Measurements from ENCODE around the gene NHEJ1.
A peak's percentile ranks its signal among the peaks of the same experiment; 100 is the strongest.

The NHEJ1 gene

DNA sequence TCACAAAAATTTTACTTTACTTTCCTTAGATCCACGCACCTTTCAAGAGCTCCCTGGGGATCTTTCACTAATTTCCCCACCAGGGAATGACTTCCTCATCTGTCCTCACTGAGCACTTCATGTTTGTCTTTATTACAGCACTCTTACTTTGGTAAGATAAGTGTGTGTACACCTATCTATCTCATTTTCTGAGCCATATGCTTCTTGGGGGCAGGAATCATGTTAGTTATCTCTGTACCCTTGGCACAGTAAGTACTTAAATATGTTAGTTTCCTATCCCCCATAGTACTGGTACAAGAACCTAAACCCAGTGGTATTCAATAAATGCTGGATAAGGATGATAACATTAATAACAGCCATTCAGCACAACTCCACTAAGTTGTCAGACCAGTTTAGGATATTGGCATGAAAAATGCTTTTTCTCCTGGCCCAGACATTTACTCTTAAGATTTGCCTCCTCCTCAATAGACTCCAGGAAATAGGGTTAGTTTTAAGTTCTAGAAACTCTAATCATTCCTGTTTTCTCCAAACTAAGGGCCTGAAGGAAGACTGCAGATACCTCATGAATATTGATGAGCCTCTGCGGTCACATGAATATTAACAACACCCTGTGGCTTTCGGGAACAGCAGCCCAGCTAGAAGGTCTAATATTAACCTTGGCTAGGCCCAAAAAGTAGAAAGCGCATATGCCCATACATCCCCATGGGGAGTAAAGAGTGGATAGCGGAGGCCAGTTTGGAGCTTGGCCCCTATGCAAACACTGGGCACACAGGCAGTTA lies 38.2 kb downstream of the NHEJ1 start:
- no peak for DNase-seq

DNA sequence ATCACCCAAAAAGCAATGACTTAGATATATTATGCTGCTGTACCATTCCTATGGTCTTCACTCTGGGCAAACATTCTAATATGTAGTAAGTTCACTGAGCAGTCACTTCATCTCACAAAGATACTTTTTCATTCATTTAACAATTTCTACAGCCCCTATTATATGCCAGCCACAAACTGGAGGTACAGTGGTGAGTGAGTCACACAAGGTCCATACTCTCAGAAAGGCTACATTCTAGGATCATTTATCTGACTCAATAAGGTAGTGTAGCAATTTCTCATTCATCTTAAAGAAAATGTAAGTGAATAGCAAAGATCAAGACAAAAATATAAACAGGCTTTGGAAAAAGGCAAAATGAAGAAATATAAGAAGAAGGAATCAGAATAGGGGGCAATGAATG lies 40.5 kb downstream of the NHEJ1 start:
- DNase-seq: no peak

DNA sequence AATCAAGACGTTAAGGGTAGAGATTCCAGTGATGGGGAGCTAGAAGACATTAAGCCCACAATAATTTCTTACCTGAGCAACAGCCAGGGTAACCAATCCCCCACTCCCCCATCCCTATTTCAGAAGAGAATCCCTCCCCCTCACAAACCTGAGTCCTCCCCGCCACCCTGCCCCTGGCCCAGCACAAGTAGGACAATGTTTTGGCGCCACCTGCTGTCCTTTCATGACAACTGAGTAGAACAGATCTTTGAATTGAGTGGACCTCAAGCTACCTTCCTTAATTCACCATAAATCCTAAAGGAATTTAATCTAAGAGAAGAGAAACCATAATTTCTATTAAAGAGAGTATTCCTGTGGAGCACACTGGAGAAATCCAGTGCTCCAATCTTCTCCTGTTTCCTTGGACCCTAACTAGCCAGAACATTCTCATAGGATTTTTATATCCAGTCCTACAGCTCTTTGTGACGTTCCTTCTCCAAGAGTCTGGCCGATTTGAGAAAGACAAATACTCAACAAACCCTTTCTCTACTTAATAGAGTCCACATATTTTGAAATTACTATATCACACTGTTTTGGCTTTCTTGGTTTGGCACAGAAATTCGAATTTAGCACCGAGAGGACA lies 41.1 kb downstream of the NHEJ1 start:
- DNase-seq: peak; percentile 36 to 78 (median 40)

DNA sequence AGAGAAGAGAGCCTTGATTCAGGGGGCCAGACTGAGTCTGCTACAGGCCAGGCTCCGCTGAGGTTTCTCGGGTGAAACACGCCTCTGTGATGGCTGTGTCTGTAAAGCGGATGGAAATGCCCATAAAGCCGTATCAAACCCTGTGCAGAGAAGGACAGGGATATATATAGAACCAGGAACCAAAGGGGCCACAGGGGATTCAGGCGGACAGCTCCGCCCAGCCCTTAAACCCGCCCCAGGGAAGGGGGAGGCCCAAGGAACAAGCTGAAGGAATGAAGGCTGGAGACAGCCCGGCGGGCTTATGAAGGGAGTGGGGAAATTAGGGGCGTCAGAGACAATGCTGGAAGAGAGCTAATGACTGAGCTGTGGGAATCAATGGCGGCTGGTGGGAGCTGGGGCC lies 42.1 kb downstream of the NHEJ1 start:
- DNase-seq: no peak

DNA sequence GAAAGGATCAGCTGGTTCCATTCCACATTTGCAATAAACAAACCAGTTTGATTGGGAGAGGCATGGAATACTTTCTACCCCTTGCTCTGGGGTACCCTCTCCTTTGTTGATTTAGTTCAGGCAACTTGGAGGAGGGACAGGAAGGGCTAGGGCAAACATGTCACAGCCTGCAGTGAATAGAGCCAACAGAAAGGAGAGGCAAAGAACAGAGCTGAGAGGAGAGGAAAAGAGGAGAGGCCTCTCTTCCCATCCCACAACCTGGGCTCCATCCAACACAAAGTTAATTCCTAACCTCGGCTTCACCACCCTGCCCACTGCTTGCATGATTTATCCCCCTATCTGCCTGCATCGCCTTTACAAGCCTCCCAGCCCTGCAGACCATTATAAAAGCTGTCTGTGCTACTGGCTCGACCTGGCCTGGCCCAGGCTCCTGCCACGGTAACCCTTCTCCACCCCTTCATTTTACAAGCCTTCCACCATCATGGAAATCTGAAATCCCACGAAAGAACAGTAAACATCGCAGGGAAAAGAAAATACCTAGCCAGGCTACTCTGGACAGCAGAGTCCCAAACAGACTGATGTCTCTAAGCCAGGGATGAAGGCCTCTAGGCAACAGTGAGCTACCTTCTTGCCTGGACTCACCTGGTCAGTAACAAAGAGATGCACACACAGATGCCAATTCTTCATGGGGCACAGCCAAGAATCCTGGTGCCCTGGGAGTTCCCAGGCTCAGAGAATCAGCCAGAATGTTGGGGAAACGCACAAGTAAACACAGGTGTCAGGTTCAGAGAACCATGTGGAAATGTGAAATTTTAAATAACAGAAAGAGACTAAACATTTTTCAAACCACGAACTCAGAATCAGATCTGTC lies 43.6 kb downstream of the NHEJ1 start:
- peak in 1 of 3 experiments; percentile 27 for DNase-seq

DNA sequence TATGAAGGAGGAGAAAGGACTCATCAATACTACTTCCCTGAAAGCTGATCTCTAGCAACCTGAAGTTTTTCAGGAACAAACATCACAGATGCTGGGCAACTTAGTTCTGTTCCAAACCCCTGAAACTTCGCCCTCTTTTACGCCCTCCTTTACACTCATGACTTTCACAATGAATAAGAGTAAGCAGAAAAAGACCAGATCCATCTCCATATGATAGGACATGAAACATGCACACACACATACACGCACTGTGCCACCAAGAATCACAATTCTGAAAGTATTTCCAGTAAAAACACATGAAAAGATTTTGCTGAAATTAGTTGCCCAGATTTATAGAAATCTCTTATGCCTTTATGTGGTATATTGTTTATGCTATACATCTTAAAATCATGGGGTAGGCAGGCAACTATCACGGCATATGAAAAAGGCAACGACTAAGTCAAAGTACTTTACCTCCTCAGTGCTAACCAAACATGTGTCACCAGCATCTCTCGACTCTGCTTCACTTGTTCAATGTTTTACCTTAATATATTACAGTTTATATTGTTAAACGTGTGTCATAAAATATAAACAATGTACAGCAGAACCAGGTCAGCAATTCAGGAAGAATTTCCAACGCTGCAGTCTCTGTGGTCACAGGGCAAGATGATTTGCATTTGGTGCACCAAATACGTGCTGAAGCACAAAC lies 47.8 kb downstream of the NHEJ1 start:
- DNase-seq: no peak

DNA sequence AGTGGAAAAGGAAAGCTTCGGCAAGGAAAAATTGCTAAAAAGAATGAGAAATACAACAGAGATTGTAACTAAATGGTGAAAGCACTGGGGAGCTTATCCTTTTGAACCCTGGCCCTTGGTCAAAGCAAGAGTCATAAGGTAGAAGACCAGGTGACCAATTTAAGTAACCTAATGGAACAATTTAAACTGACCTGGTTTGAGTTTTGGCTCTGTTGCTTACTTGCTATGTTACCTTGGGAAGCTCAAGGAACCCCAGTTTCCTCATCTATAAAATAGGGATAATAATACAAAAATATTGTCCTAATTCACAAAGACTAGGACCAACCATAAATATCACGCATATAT lies 48.6 kb downstream of the NHEJ1 start:
- no peak for DNase-seq

DNA sequence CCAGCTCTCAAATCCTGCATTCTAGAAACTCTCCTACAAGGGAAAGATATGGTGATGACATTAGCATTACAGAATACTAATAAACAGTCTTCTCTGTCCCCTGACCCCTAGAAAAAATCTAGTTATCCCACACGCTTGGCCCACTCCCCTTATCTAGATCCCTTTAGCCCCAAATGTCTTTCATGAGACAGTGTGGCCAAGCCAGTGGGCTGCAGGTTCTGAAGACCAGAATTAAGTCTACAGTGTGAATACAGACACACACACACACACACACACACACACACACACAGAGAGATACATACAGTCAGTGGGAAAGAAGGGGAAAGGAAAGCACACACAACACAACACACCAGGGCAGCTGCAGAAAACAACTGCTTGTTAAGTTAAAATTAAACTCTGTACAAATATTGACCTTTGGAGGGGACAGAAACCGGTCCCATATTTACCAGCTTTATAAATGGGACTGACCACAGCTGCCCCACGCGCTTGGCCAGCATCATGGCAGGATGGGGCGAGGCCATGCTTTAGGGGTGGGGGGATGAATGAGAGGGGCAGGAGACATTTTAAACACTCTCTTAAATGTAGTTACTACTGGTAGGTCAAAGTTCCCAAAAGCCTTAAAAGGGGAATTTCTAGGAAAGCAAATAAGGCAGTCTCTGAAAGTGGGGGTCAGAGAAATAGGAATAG lies 49.1 kb downstream of the NHEJ1 start:
- DNase-seq: peak in 1 of 3 experiments; percentile 27

DNA sequence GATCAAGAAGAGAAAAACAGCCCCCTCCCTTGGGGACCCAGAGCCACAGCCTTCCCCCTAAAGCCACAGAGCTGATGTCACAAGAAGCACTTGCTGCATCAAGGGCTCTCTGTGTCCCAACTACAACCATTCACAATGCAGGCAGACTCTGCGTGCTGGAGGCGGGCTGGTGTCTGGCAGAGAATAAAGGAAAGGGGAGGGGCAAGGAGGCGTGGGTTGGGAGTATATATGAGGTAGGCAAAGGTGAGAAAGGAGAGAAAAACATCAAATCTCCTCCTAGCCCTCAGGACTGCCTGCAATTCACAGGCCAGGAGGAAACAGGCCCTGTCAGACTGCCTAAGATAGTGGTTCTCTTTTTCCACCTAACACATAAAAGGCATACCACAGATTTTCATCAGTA lies 51.1 kb downstream of the NHEJ1 start:
- DNase-seq: peak in 2 of 3 experiments; percentile 5 to 23

DNA sequence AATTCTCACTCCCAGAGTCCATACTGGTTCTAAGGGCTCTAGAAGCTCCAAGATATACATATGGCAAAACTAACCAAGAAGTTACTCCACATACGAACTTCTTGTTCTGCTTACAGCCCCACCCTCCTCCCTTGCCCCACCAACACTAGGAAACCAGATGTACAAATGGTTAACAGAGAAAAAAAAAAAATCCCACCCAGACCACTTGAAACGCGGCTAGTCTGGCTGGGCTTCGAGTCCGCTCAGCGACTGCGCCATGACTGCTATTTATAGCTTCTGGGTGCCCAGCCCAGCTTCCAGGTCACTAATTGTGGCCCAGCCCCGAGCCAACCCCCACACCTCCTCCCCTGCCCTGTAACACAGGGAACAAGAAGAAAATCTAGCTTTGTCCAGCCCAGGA lies 52.9 kb downstream of the NHEJ1 start:
- peak in 1 of 3 experiments; percentile 6 for DNase-seq

DNA sequence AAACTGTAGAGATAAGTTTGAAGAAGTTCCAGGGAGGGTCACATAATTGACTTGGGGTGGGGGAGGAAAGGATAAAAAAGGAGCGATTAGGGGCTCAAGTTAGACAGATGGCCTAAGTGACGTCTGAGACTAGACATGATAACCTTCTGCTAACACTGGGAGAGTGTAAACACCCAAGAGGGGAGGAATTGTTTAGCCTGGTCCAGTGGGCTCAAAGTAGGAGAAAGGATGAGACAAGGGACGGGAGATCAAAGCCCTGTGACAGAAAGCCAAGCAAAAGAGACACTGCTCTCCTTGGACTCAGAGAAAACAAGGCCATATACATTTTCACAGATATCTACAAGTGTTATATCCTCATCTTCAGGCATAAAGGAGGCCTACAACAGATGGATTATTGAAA lies 54.4 kb downstream of the NHEJ1 start:
- DNase-seq: no peak

DNA sequence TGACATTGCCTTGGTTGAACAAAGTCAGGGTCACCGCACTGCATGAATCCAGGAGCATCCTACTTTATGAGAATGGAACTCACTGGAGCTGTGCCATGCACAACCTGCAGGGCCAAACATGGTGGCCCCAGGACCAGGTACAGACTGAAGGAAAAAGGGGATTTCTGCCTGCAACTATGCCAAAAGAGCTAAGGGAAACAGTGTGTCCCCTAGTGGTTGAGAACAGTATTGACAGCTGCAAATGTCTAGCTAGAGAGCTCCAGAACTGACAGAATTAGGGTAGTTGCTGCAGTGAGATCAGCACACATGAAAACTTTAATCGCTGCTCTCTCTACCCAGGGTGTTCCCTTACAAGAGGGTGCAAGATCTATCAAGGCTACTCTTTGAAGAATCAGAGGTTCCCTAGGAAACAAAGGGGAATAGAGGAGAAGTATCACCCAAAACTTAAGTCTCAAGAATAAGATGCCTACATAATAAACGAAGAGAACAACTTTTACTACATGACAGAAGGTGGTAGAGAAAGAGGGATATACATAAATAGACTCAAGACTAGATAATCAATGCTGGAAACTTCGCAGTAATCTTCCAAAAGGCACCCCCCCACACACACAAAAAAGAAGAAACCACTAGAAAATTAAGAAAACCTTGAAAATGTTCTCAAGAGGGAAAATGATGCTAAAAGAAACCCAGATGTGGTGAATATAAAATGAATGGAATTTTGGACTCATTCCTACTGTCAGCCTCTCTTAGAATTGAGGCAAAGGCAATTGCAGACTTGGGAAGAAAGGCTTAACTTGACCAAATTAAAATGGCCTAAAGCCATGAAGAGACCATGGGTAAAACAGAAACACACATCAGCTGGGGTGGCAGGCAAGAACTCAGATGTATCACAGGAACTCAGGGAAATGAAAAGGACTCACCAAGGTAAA lies 56.2 kb downstream of the NHEJ1 start:
- DNase-seq: peak in 2 of 3 experiments; percentile 14 to 58

DNA sequence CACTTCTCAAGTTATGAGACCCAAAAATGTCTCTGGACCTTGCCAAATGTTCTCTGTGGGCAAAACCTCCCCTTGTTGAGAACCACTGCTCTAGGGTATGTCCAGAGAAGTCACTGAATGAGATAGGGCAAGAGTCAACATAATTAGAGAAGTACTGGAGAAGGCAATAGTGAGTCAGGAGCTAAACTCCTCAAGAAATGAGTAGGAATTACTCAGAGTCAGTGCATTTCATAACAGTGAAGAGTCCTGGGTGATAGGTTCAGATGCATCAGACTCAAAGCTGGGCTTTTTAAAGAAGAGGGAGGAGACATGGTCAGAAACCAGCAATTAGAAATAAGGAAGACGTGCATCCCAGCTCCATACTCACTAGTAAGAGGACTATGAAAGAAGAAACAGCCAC lies 61.3 kb downstream of the NHEJ1 start:
- DNase-seq: no peak

DNA sequence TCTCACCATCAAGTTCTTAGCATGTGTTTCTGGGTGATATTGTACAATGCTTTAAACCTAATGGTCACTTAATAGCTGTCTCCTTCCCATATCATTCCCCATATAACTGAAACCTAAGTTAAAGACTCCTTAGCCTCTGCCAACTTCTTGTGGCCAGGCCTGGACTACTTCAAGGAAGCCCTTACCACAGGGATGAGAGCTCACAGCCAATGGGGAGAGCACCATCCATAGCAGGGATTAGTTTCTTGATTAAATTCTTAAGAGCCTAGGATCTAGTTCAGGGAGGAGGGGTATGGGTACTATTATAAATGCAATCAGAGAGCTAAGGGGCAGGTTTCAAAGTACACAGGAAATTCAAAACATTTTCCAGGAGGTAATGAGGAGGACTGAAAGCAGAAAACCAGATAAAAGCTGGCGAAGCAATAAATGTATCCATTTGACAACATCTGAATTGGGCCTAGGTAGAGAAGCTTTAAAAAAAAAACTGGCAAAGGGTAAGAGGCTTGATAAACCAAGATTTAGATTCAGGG lies 65.1 kb downstream of the NHEJ1 start:
- DNase-seq: no peak

DNA sequence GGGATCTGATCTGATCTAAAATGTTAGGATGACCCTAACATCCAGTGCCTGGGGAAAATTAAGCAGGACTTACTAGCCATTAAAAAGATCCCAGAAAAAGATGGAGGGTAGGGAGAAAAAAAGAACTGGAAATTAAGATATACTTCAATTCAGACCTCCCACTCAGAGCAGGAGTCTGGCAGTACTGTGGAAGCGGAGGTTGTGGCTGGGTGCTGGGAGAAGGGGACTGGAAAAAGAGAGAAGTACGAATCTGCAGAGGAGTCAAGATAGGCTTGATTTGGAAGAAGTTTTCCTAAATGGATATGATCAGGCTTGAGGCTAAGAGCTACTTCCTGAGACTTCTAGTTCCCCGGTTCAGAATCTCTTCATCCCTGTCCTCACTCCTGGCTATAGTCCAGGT lies 66.4 kb downstream of the NHEJ1 start:
- no peak for DNase-seq

DNA sequence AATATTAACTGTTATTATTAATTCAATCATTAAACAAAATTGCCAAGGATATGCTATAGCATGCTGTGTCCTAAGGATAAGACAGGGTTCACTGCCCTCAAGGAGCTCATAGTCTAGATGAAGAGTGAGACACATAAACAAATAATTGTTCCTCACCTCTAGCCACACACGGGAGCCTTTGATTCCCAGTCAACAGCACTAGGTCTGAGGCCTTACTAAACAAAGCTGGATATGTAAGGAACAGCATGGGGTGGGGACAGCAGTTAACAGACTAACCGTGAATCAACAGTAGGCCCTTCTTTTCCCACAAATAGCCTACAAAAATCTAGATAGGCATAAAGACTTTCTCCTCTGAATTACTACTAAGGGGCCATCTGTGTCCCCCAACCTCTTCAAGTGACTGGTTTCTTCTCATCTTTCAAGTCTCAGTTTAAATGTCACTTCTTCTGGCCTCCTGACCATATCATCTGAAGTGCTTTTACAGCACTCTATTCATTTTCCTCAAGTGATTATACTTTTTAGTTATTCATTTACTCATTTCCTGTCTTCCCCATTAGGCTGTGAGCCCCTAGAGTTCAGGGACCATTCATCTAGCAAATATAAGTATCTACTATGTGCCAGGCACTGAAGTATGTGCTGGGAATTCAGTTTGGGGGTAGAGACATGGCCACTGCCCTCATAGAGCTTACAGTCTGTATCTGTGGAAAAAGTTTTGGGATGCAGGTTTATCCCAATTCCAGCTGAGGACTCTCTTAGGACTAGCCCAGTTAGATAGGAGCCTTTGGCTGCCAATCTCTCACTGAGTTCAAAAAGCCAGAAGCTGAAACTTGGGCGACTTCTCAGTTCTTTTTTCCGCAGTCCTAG lies 69.9 kb downstream of the NHEJ1 start:
- DNase-seq: no peak

DNA sequence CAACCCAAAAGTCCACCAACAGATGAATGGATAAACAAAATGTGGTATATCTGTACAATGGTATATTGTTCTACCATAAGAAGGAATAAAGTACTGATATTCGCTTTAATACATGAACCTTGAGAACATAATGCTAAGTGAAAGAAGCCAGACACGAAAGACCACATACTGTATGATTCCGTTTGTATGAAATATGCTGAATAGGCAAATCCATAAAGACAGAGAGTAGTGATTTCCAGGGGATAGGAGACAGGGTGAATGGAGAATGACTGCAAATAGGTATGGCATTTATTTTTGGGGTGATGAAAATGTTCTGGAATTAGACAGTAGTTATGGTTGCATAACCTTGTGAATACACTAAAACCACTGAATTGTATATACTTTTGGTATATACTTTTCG lies 71.3 kb downstream of the NHEJ1 start:
- DNase-seq: no peak

DNA sequence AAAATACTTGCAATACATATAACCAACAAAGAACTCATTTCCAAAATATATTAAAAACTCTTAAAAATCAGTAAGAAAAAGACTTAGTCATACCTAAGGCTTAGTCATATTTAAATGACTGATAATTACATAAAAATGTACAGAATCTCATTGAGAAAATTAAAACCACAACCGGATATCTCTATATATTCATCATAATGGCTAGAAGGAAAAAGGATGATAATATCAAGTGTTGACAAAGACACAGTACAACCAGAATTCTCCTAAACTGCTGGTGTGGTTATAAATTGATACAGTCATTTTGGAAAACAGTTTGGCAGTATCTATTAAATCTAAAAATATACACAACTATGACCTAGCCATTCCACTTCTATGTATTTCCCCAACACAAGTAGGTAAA lies 72.8 kb downstream of the NHEJ1 start:
- DNase-seq: no peak

DNA sequence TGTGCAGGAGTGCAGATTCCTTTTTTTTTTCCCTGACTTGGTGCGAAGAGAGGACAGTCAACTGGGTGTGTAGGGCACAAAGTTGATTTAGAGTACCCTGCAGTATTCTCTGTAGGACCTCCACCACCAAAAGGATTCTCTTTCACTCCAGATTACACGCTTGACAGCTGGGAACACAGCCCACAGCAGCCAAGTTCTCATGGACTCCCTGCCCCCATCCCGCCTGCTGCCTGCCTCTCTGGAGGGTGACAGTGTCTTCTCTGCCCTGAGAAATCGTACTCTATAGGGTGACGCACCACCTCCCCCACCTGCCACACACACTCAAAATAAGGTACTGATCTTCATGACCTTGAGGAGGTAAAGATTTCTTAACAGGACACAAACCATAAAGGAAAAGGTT lies 73.3 kb downstream of the NHEJ1 start:
- DNase-seq: no peak

DNA sequence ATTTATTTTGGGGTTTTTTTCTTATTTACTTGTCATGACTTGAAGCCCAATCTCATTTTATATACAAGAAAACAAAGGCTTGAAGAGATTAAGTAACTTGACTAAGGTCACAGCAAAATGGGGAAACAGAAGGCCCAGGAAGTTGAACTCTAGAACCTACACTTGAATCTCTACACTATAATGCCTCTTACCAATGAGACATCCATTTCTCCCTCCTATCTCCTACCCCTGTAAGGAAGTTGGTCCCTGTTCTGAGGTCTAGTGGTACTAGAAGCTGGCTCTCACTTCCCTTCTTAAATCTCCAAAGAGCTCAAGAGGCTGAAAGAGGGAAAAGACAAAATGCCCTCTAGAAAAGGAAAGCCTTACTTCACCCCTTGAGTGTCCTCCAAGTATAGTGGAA lies 74.4 kb downstream of the NHEJ1 start:
- no peak for DNase-seq

Data from NCI-H1417 (cell line).